Common myeloid progenitor, CD34-positive (primary cell): ENCODE results near the gene RGS14.

Source experiments
- CTCF ChIA-PET: fragments of 350-600 bp; sonication (Branson Sonifier 250); formaldehyde crosslinking; loops from one replicate; lab custom pipeline; 2021; ENCODE audit warnings: antibody characterized with exemption; lab: Charles Lee
- POLR2A ChIA-PET: fragments of 350-600 bp; sonication (Branson Sonifier 250); formaldehyde crosslinking; loops from one replicate; lab custom pipeline; 2021; ENCODE audit warnings: antibody characterized with exemption; lab: Charles Lee
- DNase-seq, 3 donors: peaks; one replicate each; pipeline versions ENCODE4 v3.0.0 to v3.0.0-alpha.2; 2013
- H3K27ac ChIP-seq, 2 experiments: 1 replicate in 1 of 2; 2 replicates in 1 of 2; pipeline ENCODE4 v1.7.0; 2013; ENCODE audit warnings: inconsistent platforms in 2 of 2, low read length in 2 of 2, mild to moderate bottlenecking in 2 of 2, low read depth in 1 of 2, moderate library complexity in 1 of 2; ENCODE audit not compliant: severe bottlenecking in 2 of 2, insufficient read depth in 1 of 2, poor library complexity in 1 of 2
- H3K27me3 ChIP-seq, 5 experiments: replicated peaks in 2 of 5; 1 replicate in 3 of 5; 2 replicates in 2 of 5; pipeline versions ENCODE4 v1.6.1 to v1.7.0; 2013; ENCODE audit warnings: low read length in 4 of 5, mild to moderate bottlenecking in 2 of 5, moderate library complexity in 2 of 5, inconsistent platforms in 1 of 5; ENCODE audit not compliant: insufficient read depth in 5 of 5, control insufficient read depth in 4 of 5
- H3K36me3 ChIP-seq, 4 experiments: 1 replicate in 2 of 4; 2 replicates in 2 of 4; pipeline versions ENCODE4 v1.6.1 to v1.7.0; 2013; ENCODE audit warnings: low read length in 3 of 4, control low read depth in 1 of 4, mild to moderate bottlenecking in 1 of 4; ENCODE audit not compliant: control insufficient read depth in 4 of 4, insufficient read depth in 4 of 4
- H3K4me1 ChIP-seq, 4 experiments: 1 replicate in 3 of 4; 2 replicates in 1 of 4; pipeline versions ENCODE4 v1.6.1 to v1.7.1; 2013; ENCODE audit warnings: low read length in 3 of 4, mild to moderate bottlenecking in 3 of 4, control low read depth in 1 of 4, inconsistent platforms in 1 of 4, moderate library complexity in 1 of 4; ENCODE audit not compliant: control insufficient read depth in 4 of 4, insufficient read depth in 4 of 4; ENCODE audit errors: control extremely low read depth in 1 of 4
- H3K4me3 ChIP-seq, 7 experiments: 1 replicate in 4 of 7; 2 replicates in 3 of 7; pipeline versions ENCODE4 v1.5.1 to v1.7.0; 2013; ENCODE audit warnings: mild to moderate bottlenecking in 7 of 7, low read length in 6 of 7, moderate library complexity in 6 of 7, inconsistent platforms in 2 of 7, low read depth in 2 of 7, control low read depth in 1 of 7; ENCODE audit not compliant: insufficient read depth in 4 of 7, control insufficient read depth in 1 of 7; ENCODE audit errors: extremely low read depth in 1 of 7
- H3K9me3 ChIP-seq, 5 experiments: 1 replicate in 4 of 5; 2 replicates in 1 of 5; pipeline versions ENCODE4 v1.6.1 to v1.7.1; 2013; ENCODE audit warnings: low read length in 4 of 5, mild to moderate bottlenecking in 2 of 5, inconsistent platforms in 1 of 5, low read depth in 1 of 5, moderate library complexity in 1 of 5; ENCODE audit not compliant: control insufficient read depth in 4 of 5, insufficient read depth in 2 of 5; ENCODE audit errors: control extremely low read depth in 1 of 5
- WGBS: methylation state at CpG from one replicate; pipeline ENCODE4 v1.1.5; 2013; ENCODE audit not compliant: insufficient coverage; 5-methylcytosine and 5-hydroxymethylcytosine counted together

The RGS14 gene

GRCh38 chr5:177397875-177398390 is 40.2 kb downstream of the RGS14 start:
- no peaks in the 10 kb centered on the region for H3K9me3 ChIP-seq
- H3K36me3 ChIP-seq = no peaks in the 10 kb centered on the region
- 86% methylated on average over 14 of the region's 16 CpGs for WGBS
- POLR2A ChIA-PET = no interaction called here
- H3K27me3 ChIP-seq = peaks cover 0 to 32% (median 15%) of the 10 kb centered on the region in 5 experiments
- DNase-seq = no peak
- no peak overlapping the region for H3K4me3 ChIP-seq
- peaks cover 3 to 32% (median 23%) of the 10 kb centered on the region in 4 experiments for H3K4me1 ChIP-seq
- CTCF ChIA-PET = interaction anchor here (1.0 to 13.7 kb wide), 3 partner anchors 8 to 51 kb away, joined by 3 to 509 read pairs (median 3); partner anchors contain the start of gene PRR7
- no peak overlapping the region for H3K27ac ChIP-seq

GRCh38 chr5:177399997-177400868 is 42.5 kb downstream of the RGS14 start, which contains the start of gene PFN3:
Gene PFN3 (minus strand): TSS chr5:177400661. CDS start chr5:177400576, 85 bp downstream.
- Histone ChIP-seq H3K4me3 (no peak within 1 kb of the TSS), H3K4me1 (peaks cover under 1 to 42% (median 32%) of the 10 kb centered on the region in 4 experiments), H3K9me3 (no peaks in the 10 kb centered on the region), H3K27ac (no peak within 1 kb of the TSS), H3K36me3 (no peaks in the 10 kb centered on the region), H3K27me3 (peaks cover 0 to 40% (median 16%) of the 10 kb centered on the region in 5 experiments)
- ChIA-PET CTCF (interaction anchor here (1.0 to 17.2 kb wide), 5 partner anchors 9 to 109 kb away, joined by 3 to 509 read pairs (median 226); partner anchors contain the start of genes DOK3, GRK6 and PRR7), POLR2A (no interaction called here)
- DNase-seq = peak in 2 of 3 donors; percentile 40 to 51
- WGBS = 67% methylated on average over 89 of the region's 92 CpGs

GRCh38 chr5:177402271-177403043 is 44.7 kb downstream of the RGS14 start:
- peak; percentile 41 to 51 (median 47) for DNase-seq
- H3K4me1 ChIP-seq = peaks cover 2 to 59% (median 44%) of the 10 kb centered on the region in 4 experiments
- peak overlapping the region in 6 of 7 experiments; percentile 6 to 76 (median 65) for H3K4me3 ChIP-seq
- WGBS = 34% methylated on average over 31 of the region's 49 CpGs
- H3K36me3 ChIP-seq = no peaks in the 10 kb centered on the region
- no peaks in the 10 kb centered on the region for H3K9me3 ChIP-seq
- peaks cover 0 to 40% (median 16%) of the 10 kb centered on the region in 5 experiments for H3K27me3 ChIP-seq
- ChIA-PET POLR2A (interaction anchor here (0.7 to 5.1 kb wide), 7 partner anchors 9 to 53 kb away, joined by 3 to 59 read pairs (median 9); partner anchors contain the start of genes GRK6 and PRR7), CTCF (interaction anchor here (0.6 to 17.2 kb wide), 22 partner anchors 11 to 288 kb away, joined by 3 to 509 read pairs (median 6); partner anchors contain the start of genes DOK3, GRK6, PDLIM7 and PRR7)
- H3K27ac ChIP-seq = no peak overlapping the region

- no peak overlapping the region for H3K27ac ChIP-seq
- peaks cover 0 to 40% (median 16%) of the 10 kb centered on the region in 5 experiments for H3K27me3 ChIP-seq
Measured at GRCh38 chr5:177403102-177403791, 45.5 kb downstream of the RGS14 start.

GRCh38 chr5:177403792-177404640 is 46.3 kb downstream of the RGS14 start:
- peaks cover 0 to 40% (median 16%) of the 10 kb centered on the region in 5 experiments for H3K27me3 ChIP-seq
- no peaks in the 10 kb centered on the region for H3K9me3 ChIP-seq
- H3K4me3 ChIP-seq = peak overlapping the region; percentile 29 to 76 (median 61)
- H3K27ac ChIP-seq = peak overlapping the region in 1 of 2 experiments; percentile 49
- ChIA-PET POLR2A (interaction anchor here (0.6 to 5.1 kb wide), 10 partner anchors 12 to 52 kb away, joined by 3 to 59 read pairs (median 5); partner anchors contain the start of genes GRK6 and PRR7), CTCF (interaction anchor here (0.6 to 17.2 kb wide), 30 partner anchors 13 to 102 kb away, joined by 3 to 509 read pairs (median 6); partner anchors contain the start of genes DOK3, GRK6, PDLIM7 and PRR7)
- peaks cover 2 to 55% (median 44%) of the 10 kb centered on the region in 4 experiments for H3K4me1 ChIP-seq
- no peaks in the 10 kb centered on the region for H3K36me3 ChIP-seq
- peak; percentile 88 to 93 (median 92) for DNase-seq
- 0% methylated on average over 80 of the region's 93 CpGs for WGBS

More at GRCh38 chr5:177403102-177403791, 45.5 kb downstream of the RGS14 start:
- H3K4me3 ChIP-seq = peak overlapping the region in 6 of 7 experiments; percentile 32 to 76 (median 65)
- ChIA-PET CTCF (interaction anchor here (0.9 to 17.2 kb wide), 26 partner anchors 12 to 288 kb away, joined by 3 to 509 read pairs (median 6); partner anchors contain the start of genes DOK3, GRK6, PDLIM7 and PRR7), POLR2A (interaction anchor here (1.1 to 5.1 kb wide), 7 partner anchors 12 to 53 kb away, joined by 3 to 59 read pairs (median 9); partner anchors contain the start of genes GRK6 and PRR7)
- H3K9me3 ChIP-seq = no peaks in the 10 kb centered on the region
- H3K4me1 ChIP-seq = peaks cover 2 to 57% (median 44%) of the 10 kb centered on the region in 4 experiments
- 1% methylated on average over 49 of the region's 61 CpGs for WGBS
- no peaks in the 10 kb centered on the region for H3K36me3 ChIP-seq
- peak; percentile 46 to 77 (median 66) for DNase-seq
